Glutamatergic neuron (in vitro differentiated cells): ENCODE measurements around the gene SEPTIN5. TPM values are rescaled to one million over a fixed set of nuclear protein-coding genes. Genes with fewer than 3 reads are reported as not detected.

Experiments used
- DNase-seq: peaks from one replicate; pipeline ENCODE4 v3.0.0; 2022
- H3K27ac Mint-ChIP-seq: one replicate; pipeline ENCODE4 v1.8.0; 2020; ENCODE audit warnings: mild to moderate bottlenecking, mixed read lengths, inconsistent platforms; ENCODE audit not compliant: unreplicated experiment
- H3K27me3 Mint-ChIP-seq: one replicate; pipeline ENCODE4 v1.8.0; 2020; ENCODE audit warnings: mild to moderate bottlenecking, moderate library complexity, mixed read lengths, inconsistent platforms; ENCODE audit not compliant: unreplicated experiment
- H3K36me3 Mint-ChIP-seq: one replicate; pipeline ENCODE4 v1.8.0; 2020; ENCODE audit warnings: mild to moderate bottlenecking, mixed read lengths, inconsistent platforms; ENCODE audit not compliant: unreplicated experiment
- H3K4me1 Mint-ChIP-seq: one replicate; pipeline ENCODE4 v1.8.0; 2020; ENCODE audit warnings: mild to moderate bottlenecking, low read depth, mixed read lengths, inconsistent platforms; ENCODE audit not compliant: unreplicated experiment
- H3K4me3 Mint-ChIP-seq: one replicate; pipeline ENCODE4 v1.8.0; 2020; ENCODE audit warnings: mild to moderate bottlenecking, mixed read lengths, inconsistent platforms; ENCODE audit not compliant: unreplicated experiment
- H3K9me3 Mint-ChIP-seq: one replicate; pipeline ENCODE4 v1.8.0; 2020; ENCODE audit warnings: mild to moderate bottlenecking, moderate library complexity, mixed read lengths, inconsistent platforms; ENCODE audit not compliant: unreplicated experiment
- total RNA-seq: library from RNA; stranded (reverse); fragmentation: NEBNext Ultra II Directional; extraction: Animal tissue kit (Norgen Biotek cat#: 25700); gene quantifications from one replicate; pipeline ENCODE4 v1.2.1, GENCODE V29; 2021; ENCODE audit not compliant: unreplicated experiment
- TF ChIP-seq, protein P1 (sequence below): fragments of 200-600 bp; sonication (generic); IDR thresholded peaks from one replicate; pipeline ENCODE4 v1.5.0; 2021; ENCODE audit not compliant: partially characterized antibody, unreplicated experiment

Gene SEPTIN5
- total RNA-seq, 1 donor from 2014 or later: 96.0 TPM

DNA sequence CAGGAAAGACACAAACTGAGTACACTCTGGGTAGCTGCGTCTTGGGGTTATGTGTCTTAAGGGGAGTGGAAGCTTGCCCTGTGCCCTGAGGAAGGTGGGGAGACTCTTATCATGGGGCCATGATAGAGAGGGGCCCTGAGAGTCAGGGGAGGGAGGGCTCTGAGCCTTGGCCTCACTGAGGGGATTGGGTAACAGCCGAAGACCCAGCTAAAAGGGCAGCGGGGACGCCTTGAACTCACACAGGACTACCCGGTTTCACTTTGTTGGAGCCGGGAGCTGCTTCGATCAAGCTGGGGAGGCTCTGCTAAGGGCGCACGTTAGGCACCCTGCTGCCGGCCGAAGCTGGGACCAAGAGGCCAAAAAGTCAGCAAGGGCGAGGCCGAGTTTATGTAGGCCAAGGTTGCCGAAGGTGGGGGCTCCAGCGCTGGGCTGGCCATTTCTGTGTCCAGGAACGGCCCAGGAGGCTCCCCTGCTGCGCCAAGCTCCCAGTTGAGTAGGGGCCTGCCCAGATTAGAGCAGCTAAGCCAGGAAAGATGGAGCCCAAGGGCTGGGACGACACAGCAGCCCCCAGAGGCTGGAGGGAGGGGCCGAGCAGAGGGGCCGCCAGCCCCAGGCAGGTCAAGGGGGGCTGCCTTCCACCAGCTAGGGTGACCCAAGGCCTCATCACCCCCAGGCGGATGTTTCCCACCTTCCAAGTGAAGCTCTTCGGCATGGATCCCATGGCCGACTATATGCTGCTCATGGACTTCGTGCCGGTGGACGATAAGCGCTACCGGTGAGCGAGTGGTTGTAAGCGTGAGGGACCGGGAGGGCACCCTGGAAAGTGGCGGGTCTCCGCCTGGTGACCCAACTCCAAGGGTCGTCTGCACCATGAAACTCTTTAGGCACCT, 48.5 kb downstream of the SEPTIN5 start:
- Mint-ChIP-seq H3K4me1 (peaks cover 7% of the 10 kb centered on the region), H3K27ac (no peak overlapping the region), H3K36me3 (peaks cover 6% of the 10 kb centered on the region), H3K27me3 (peaks cover 25% of the 10 kb centered on the region), H3K4me3 (no peak overlapping the region), H3K9me3 (peaks cover 7% of the 10 kb centered on the region)
- no peak for DNase-seq
- TF ChIP-seq, protein P1, sequence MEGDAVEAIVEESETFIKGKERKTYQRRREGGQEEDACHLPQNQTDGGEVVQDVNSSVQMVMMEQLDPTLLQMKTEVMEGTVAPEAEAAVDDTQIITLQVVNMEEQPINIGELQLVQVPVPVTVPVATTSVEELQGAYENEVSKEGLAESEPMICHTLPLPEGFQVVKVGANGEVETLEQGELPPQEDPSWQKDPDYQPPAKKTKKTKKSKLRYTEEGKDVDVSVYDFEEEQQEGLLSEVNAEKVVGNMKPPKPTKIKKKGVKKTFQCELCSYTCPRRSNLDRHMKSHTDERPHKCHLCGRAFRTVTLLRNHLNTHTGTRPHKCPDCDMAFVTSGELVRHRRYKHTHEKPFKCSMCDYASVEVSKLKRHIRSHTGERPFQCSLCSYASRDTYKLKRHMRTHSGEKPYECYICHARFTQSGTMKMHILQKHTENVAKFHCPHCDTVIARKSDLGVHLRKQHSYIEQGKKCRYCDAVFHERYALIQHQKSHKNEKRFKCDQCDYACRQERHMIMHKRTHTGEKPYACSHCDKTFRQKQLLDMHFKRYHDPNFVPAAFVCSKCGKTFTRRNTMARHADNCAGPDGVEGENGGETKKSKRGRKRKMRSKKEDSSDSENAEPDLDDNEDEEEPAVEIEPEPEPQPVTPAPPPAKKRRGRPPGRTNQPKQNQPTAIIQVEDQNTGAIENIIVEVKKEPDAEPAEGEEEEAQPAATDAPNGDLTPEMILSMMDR: no peak

DNA sequence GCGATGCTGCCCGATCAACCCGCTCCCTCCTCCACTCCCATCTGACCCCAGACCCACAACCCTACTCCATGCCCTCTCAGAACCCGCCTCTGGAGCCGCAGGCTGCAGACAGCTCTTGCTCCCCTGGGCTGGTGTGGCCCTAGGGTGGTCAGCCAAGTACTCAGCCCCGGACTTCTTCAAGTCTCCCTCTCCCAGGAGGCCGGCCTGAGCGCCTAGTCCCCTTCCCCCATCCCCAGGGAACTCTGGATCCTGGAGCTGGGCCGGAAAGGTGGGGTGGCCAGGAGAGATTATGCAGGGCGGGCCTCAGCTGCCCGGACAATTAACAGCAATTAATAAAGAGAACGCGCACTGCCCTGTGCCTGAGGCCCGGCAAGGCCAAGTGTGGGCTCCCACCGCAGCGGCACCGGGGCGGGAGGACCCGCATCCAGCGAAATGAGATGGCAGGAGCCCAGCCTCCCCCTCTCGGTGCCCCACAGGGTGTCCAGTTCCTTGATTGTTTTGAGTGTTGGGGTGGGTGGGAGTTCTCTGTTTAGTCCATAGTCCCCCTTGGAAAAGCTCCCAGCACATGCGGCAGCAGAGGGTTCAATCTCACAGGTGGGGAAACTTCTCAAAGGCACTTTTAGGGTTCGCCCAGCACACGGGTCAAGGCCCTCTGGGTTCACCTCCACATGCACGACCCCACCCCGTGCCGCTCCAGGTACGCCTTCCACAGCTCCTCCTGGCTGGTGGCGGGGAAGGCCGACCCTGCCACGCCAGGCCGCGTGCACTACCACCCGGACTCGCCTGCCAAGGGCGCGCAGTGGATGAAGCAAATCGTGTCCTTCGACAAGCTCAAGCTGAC, 49.4 kb downstream of the SEPTIN5 start:
- no peak overlapping the region for H3K4me3 Mint-ChIP-seq
- peaks cover 7% of the 10 kb centered on the region for H3K4me1 Mint-ChIP-seq
- H3K9me3 Mint-ChIP-seq: peaks cover 7% of the 10 kb centered on the region
- H3K27me3 Mint-ChIP-seq: peaks cover 22% of the 10 kb centered on the region
- H3K36me3 Mint-ChIP-seq: peaks cover 6% of the 10 kb centered on the region
- DNase-seq: no peak
- no peak overlapping the region for H3K27ac Mint-ChIP-seq
- TF ChIP-seq, protein P1: no peak

DNA sequence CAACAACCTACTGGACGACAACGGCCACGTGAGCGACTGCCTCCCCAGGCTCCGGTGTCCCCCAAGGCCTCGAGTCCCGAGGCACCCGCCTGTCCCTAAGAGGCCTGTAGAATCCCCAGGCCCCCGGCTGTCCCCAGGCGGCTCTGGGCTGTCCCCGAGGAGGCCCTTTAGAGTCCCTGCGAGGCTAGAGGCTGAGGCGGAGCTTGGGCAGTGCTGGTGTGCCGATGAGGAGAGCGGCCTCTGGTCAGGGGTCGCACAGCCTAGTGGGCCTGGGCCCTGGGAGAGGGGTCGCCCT, 49.9 kb downstream of the SEPTIN5 start:
- no peak for DNase-seq
- H3K27me3 Mint-ChIP-seq: peaks cover 22% of the 10 kb centered on the region
- H3K9me3 Mint-ChIP-seq: peaks cover 7% of the 10 kb centered on the region
- H3K4me1 Mint-ChIP-seq: peaks cover 7% of the 10 kb centered on the region
- no peak overlapping the region for H3K27ac Mint-ChIP-seq
- TF ChIP-seq, protein P1: no peak
- no peak overlapping the region for H3K4me3 Mint-ChIP-seq
- H3K36me3 Mint-ChIP-seq: peaks cover 6% of the 10 kb centered on the region

DNA sequence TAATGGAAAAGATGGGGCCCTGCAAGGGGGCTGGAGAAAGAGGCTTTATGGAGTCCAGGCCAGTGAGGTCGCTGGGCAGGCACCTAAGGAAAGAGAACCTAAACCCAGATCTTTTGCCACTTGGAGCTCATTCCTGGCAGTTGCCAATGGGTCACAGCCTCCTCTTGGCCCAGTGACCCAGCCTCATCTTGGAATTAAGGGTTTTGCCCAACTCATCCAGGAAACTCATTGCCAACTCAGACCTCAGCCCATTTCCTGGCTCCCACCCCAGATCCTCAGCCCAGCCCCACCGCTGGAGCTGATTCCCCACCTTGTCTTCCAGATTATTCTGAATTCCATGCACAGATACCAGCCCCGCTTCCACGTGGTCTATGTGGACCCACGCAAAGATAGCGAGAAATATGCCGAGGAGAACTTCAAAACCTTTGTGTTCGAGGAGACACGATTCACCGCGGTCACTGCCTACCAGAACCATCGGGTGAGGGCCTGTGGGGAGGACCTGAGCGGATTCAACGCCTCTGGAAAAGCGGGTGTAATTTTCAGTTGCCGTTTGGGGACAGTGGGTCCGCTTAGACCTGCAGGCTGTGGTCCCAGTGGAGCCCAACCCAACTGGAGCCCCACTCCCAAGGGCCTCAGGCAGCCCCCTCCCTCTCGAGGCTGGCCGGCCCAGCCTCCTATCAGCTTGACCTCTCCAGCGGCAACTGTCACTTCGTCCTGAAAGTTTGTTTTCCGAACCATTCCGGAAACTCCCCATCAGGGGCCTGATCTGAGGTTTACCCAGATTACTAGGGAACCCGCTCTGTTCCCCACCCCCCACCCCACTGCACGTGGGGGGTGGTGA, 50.6 kb downstream of the SEPTIN5 start:
- no peak for DNase-seq
- Mint-ChIP-seq H3K9me3 (peaks cover 8% of the 10 kb centered on the region), H3K36me3 (peaks cover 6% of the 10 kb centered on the region), H3K27ac (no peak overlapping the region), H3K4me3 (peak overlapping the region; percentile 34), H3K4me1 (peaks cover 7% of the 10 kb centered on the region), H3K27me3 (peaks cover 20% of the 10 kb centered on the region)
- TF ChIP-seq, protein P1: no peak
